Common myeloid progenitor, CD34-positive (primary cell): Measurements from ENCODE around the gene PAWR.

Source experiments
- CTCF ChIA-PET: fragments of 350-600 bp; sonication (Branson Sonifier 250); formaldehyde crosslinking; loops from one replicate; lab custom pipeline; 2021; ENCODE audit warnings: antibody characterized with exemption; lab: Charles Lee
- POLR2A ChIA-PET: fragments of 350-600 bp; sonication (Branson Sonifier 250); formaldehyde crosslinking; loops from one replicate; lab custom pipeline; 2021; ENCODE audit warnings: antibody characterized with exemption; lab: Charles Lee
- DNase-seq, 3 donors: peaks; one replicate each; pipeline versions ENCODE4 v3.0.0 to v3.0.0-alpha.2; 2013
- H3K27ac ChIP-seq, 2 experiments: 1 replicate in 1 of 2; 2 replicates in 1 of 2; pipeline ENCODE4 v1.7.0; 2013; ENCODE audit warnings: inconsistent platforms in 2 of 2, low read length in 2 of 2, mild to moderate bottlenecking in 2 of 2, low read depth in 1 of 2, moderate library complexity in 1 of 2; ENCODE audit not compliant: severe bottlenecking in 2 of 2, insufficient read depth in 1 of 2, poor library complexity in 1 of 2
- H3K27me3 ChIP-seq, 5 experiments: replicated peaks in 2 of 5; 1 replicate in 3 of 5; 2 replicates in 2 of 5; pipeline versions ENCODE4 v1.6.1 to v1.7.0; 2013; ENCODE audit warnings: low read length in 4 of 5, mild to moderate bottlenecking in 2 of 5, moderate library complexity in 2 of 5, inconsistent platforms in 1 of 5; ENCODE audit not compliant: insufficient read depth in 5 of 5, control insufficient read depth in 4 of 5
- H3K36me3 ChIP-seq, 4 experiments: 1 replicate in 2 of 4; 2 replicates in 2 of 4; pipeline versions ENCODE4 v1.6.1 to v1.7.0; 2013; ENCODE audit warnings: low read length in 3 of 4, control low read depth in 1 of 4, mild to moderate bottlenecking in 1 of 4; ENCODE audit not compliant: control insufficient read depth in 4 of 4, insufficient read depth in 4 of 4
- H3K4me1 ChIP-seq, 4 experiments: 1 replicate in 3 of 4; 2 replicates in 1 of 4; pipeline versions ENCODE4 v1.6.1 to v1.7.1; 2013; ENCODE audit warnings: low read length in 3 of 4, mild to moderate bottlenecking in 3 of 4, control low read depth in 1 of 4, inconsistent platforms in 1 of 4, moderate library complexity in 1 of 4; ENCODE audit not compliant: control insufficient read depth in 4 of 4, insufficient read depth in 4 of 4; ENCODE audit errors: control extremely low read depth in 1 of 4
- H3K4me3 ChIP-seq, 7 experiments: 1 replicate in 4 of 7; 2 replicates in 3 of 7; pipeline versions ENCODE4 v1.5.1 to v1.7.0; 2013; ENCODE audit warnings: mild to moderate bottlenecking in 7 of 7, low read length in 6 of 7, moderate library complexity in 6 of 7, inconsistent platforms in 2 of 7, low read depth in 2 of 7, control low read depth in 1 of 7; ENCODE audit not compliant: insufficient read depth in 4 of 7, control insufficient read depth in 1 of 7; ENCODE audit errors: extremely low read depth in 1 of 7
- H3K9me3 ChIP-seq, 5 experiments: 1 replicate in 4 of 5; 2 replicates in 1 of 5; pipeline versions ENCODE4 v1.6.1 to v1.7.1; 2013; ENCODE audit warnings: low read length in 4 of 5, mild to moderate bottlenecking in 2 of 5, inconsistent platforms in 1 of 5, low read depth in 1 of 5, moderate library complexity in 1 of 5; ENCODE audit not compliant: control insufficient read depth in 4 of 5, insufficient read depth in 2 of 5; ENCODE audit errors: control extremely low read depth in 1 of 5
- WGBS: methylation state at CpG from one replicate; pipeline ENCODE4 v1.1.5; 2013; ENCODE audit not compliant: insufficient coverage; 5-methylcytosine and 5-hydroxymethylcytosine counted together

Gene PAWR

DNA sequence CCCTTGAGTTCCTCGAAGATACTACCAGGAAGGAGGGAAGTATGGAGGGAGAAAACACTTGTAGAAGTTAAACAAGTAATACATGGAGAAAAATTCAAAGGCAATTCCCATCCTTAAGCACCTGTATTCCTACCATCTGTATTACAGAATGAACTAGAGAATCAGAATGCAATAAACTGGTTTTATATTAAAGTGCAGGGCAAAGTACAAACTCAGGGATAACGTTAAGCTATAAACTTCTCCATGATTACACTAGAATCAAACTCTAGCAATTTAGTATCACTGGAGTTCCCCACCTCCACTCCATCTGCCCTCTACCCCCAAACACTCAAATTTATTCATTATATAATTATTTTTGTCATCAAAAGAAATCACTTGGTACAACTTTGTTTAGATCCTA lies 13.1 kb downstream of the PAWR start:
- Histone ChIP-seq H3K27me3 (no peaks in the 10 kb centered on the region), H3K4me3 (no peak overlapping the region), H3K36me3 (no peaks in the 10 kb centered on the region), H3K9me3 (peaks cover 0 to 6% (median 0%) of the 10 kb centered on the region in 5 experiments), H3K27ac (no peak overlapping the region), H3K4me1 (peaks cover 0 to 17% (median 6%) of the 10 kb centered on the region in 4 experiments)
- no peak for DNase-seq
- no CpG with 5 or more reads among the region's 2 CpGs for WGBS
- POLR2A ChIA-PET, result no interaction called here
- CTCF ChIA-PET, result interaction anchor here (1.2 kb wide), 1 partner anchor 11 kb away, joined by 3 read pairs; no protein-coding TSS in a partner anchor

DNA sequence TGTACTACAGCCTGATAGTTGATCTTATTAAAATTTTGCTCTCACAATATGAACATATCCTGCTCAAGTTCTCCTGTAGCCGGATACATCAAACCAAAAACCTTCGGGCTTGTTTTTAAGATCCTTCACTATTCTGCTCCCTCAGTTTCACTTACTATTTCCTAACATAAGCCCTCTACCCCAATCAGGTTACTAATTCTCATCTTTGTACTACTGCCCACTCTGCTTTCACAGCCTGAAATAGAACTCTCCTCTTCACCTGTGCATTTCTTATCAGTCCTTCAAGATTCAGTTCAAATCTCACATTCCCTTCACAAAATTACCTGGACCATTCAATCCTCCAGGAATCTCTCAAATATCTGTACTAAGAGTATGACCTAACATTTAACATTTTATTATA lies 14.2 kb downstream of the PAWR start:
- Histone ChIP-seq H3K4me1 (peaks cover 0 to 17% (median 6%) of the 10 kb centered on the region in 4 experiments), H3K27ac (no peak overlapping the region), H3K36me3 (no peaks in the 10 kb centered on the region), H3K9me3 (peaks cover 0 to 11% (median 1%) of the 10 kb centered on the region in 5 experiments), H3K27me3 (no peaks in the 10 kb centered on the region), H3K4me3 (no peak overlapping the region)
- WGBS, result 100% methylated on average over 2 of the region's 2 CpGs
- CTCF ChIA-PET, result interaction anchor here (1.2 kb wide), 1 partner anchor 12 kb away, joined by 3 read pairs; no protein-coding TSS in a partner anchor
- no peak for DNase-seq
- POLR2A ChIA-PET, result no interaction called here

DNA sequence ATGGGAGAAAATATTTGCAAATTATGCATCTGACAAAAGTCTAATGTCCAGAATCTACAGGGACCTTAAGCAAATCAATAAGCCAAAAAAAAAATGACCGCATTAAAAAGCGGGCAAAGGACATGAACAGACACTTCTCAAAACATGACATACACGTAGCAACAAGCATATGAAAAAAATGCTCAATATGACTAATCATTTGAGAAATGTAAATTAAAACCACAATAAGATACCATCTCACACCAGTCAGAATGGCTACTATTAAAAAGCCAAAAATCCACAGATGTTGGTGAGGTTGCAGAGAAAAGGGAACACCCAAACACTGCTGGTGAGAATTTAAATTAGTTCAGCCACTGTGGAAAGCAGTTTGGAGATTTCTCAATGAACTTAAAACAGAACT lies 16.1 kb downstream of the PAWR start:
- no peak overlapping the region for H3K4me3 ChIP-seq
- H3K9me3 ChIP-seq, result peaks cover 0 to 15% (median 1%) of the 10 kb centered on the region in 5 experiments
- whole genome bisulfite sequencing, result no CpG with 5 or more reads among the region's 3 CpGs
- no peaks in the 10 kb centered on the region for H3K36me3 ChIP-seq
- DNase-seq, result peak in 2 of 3 donors; percentile 53 to 73
- no peaks in the 10 kb centered on the region for H3K27me3 ChIP-seq
- CTCF ChIA-PET, result no interaction called here
- H3K4me1 ChIP-seq, result peaks cover 0 to 9% (median 2%) of the 10 kb centered on the region in 4 experiments
- POLR2A ChIA-PET, result no interaction called here
- H3K27ac ChIP-seq, result no peak overlapping the region

DNA sequence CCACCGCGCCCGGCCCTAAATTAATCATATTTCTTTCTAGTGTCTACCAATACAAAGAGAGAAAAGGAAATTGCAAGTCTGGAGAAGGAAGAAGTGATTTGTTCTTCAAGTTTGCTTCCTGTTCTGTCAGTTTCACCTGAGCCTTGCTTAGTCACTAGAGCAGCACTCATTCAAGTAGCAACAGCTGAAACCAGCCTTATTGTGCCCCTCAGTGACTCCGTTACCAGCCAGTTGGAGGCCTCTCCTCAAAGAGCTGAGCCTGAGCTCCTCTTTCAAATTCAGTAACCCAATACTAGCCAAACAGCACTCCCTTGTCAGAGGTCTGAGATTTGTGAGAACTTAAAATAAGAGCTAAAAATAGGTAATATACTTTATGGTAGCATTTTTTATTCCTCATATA lies 17.4 kb downstream of the PAWR start:
- no peaks in the 10 kb centered on the region for H3K27me3 ChIP-seq
- ChIA-PET CTCF (interaction anchor here (1.0 kb wide), 1 partner anchor 10 kb away, joined by 3 read pairs; no protein-coding TSS in a partner anchor), POLR2A (no interaction called here)
- H3K27ac ChIP-seq, result no peak overlapping the region
- H3K4me3 ChIP-seq, result no peak overlapping the region
- H3K4me1 ChIP-seq, result peaks cover 0 to 4% (median 2%) of the 10 kb centered on the region in 4 experiments
- H3K36me3 ChIP-seq, result peaks cover 0 to 2% (median 1%) of the 10 kb centered on the region in 4 experiments
- peaks cover 0 to 15% (median 1%) of the 10 kb centered on the region in 5 experiments for H3K9me3 ChIP-seq
- WGBS, result 100% methylated on average over 1 of the region's 4 CpGs
- no peak for DNase-seq

DNA sequence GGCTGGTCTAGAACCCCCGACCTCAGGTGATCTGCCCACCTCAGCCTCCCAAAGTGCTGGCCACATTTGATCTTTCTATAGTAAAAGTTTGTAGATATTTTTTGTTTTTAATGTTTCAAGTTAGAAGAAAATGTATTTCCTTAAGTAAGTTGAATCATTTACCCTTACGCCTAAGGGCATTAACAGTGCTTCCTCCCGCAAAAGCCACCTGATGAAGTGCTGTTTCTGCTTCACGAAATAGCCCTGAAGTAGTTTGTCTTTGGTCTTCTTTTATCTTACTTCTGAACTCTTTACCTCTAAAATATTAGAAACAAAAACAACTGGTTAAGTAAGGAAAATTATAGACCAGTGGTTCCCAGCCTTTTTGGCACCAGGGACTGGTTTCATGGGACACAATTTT lies 22.7 kb downstream of the PAWR start:
- ChIA-PET CTCF (interaction anchor here (1.2 kb wide), 1 partner anchor 15 kb away, joined by 3 read pairs; no protein-coding TSS in a partner anchor), POLR2A (no interaction called here)
- Histone ChIP-seq H3K4me3 (no peak overlapping the region), H3K4me1 (peaks cover 0 to 3% (median 0%) of the 10 kb centered on the region in 4 experiments), H3K9me3 (peaks cover 0 to 9% (median 0%) of the 10 kb centered on the region in 5 experiments), H3K36me3 (peaks cover 0 to 7% (median 5%) of the 10 kb centered on the region in 4 experiments), H3K27ac (no peak overlapping the region), H3K27me3 (no peaks in the 10 kb centered on the region)
- no peak for DNase-seq
- WGBS, result 100% methylated on average over 1 of the region's 4 CpGs

GRCh38 chr12:79665212-79665887 lies 25.4 kb downstream of the PAWR start:
- CTCF ChIA-PET, result no interaction called here
- H3K4me1 ChIP-seq, result peaks cover 0 to 8% (median 0%) of the 10 kb centered on the region in 4 experiments
- POLR2A ChIA-PET, result no interaction called here
- H3K9me3 ChIP-seq, result no peaks in the 10 kb centered on the region
- no peak overlapping the region for H3K27ac ChIP-seq
- H3K36me3 ChIP-seq, result peaks cover 0 to 7% (median 5%) of the 10 kb centered on the region in 4 experiments
- no peaks in the 10 kb centered on the region for H3K27me3 ChIP-seq
- no peak overlapping the region for H3K4me3 ChIP-seq
- WGBS, result no CpG with 5 or more reads among the region's 4 CpGs
- DNase-seq, result peak in 1 of 3 donors; percentile 16

DNA sequence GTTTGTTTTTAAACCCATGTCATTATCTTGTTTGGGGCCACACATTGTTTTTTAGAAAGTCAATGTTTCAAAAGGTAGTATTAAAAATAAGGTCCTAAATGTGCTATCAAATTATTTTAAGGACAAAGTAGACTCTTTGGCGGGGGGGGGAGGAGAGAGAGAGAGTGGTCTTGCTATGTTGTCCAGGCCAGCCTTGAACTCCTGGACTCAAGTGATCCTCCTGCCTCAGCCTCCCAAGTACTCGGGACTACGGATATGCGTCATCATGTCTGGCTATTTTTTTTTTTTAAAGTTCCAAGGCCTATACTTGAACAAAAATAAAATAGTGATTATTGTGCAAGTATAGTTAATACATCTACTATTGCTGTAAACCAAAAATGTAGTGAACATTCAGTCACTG lies 26.2 kb downstream of the PAWR start:
- WGBS, result no CpG with 5 or more reads among the region's 4 CpGs
- Histone ChIP-seq H3K4me1 (peaks cover 0 to 8% (median 0%) of the 10 kb centered on the region in 4 experiments), H3K27me3 (no peaks in the 10 kb centered on the region), H3K36me3 (peaks cover 0 to 7% (median 5%) of the 10 kb centered on the region in 4 experiments), H3K4me3 (no peak overlapping the region), H3K27ac (no peak overlapping the region), H3K9me3 (no peaks in the 10 kb centered on the region)
- CTCF ChIA-PET, result interaction anchor here (1.6 kb wide), 1 partner anchor 16 kb away, joined by 3 read pairs; no protein-coding TSS in a partner anchor
- no peak for DNase-seq
- POLR2A ChIA-PET, result no interaction called here
